ENCODE measurements around the gene WNT11. TPM values are rescaled to one million over a fixed set of nuclear protein-coding genes. Genes with fewer than 3 reads are reported as not detected.

Gene WNT11
- total RNA-seq, 4 donors from 2014 or later = 6.6 to 7.5 (median 6.9) TPM

DNA sequence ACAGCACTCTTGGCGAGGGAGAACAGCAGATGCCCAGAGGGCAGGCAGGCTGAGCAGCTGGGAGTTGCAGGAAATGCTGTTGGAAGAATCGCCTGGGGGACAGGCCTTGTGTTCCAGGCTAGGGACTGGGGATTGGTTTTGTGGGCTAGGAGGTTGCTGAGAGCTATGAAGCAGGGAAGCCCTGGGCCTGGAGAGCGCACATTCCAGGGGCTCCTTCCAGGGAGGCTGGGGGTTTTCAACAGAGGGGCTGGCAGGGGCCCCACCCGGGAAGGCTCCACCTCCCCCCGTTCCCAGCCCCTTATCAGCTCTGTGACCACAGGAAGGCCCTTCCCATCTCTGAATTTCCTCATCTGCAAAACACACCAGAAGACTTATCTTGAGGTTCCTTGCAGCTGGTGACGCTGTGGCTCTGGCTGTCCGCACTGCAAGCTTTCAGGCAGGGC, 21.7 kb downstream of the WNT11 start:
- no peak overlapping the region for H3K27ac ChIP-seq
- H3K9me3 ChIP-seq = no peaks in the 10 kb centered on the region
- no peaks in the 10 kb centered on the region for H3K4me1 ChIP-seq
- H3K36me3 ChIP-seq = no peaks in the 10 kb centered on the region
- no peak for TF ChIP-seq POLR2A (IDR thresholded peaks at IDR 0.05)
- TF ChIP-seq CTCF (IDR thresholded peaks at IDR 0.05) = no peak
- no peaks in the 10 kb centered on the region for H3K27me3 ChIP-seq
- H3K4me3 ChIP-seq = no peak overlapping the region
- DNase-seq = no peak

GRCh38 chr11:76181371-76181770, 24.9 kb downstream of the WNT11 start:
- TF ChIP-seq CTCF (IDR thresholded peaks at IDR 0.05) (no peak), POLR2A (IDR thresholded peaks at IDR 0.05) (no peak)
- Histone ChIP-seq H3K4me1 (no peaks in the 10 kb centered on the region), H3K27me3 (no peaks in the 10 kb centered on the region), H3K9me3 (no peaks in the 10 kb centered on the region), H3K4me3 (no peak overlapping the region), H3K27ac (no peak overlapping the region), H3K36me3 (no peaks in the 10 kb centered on the region)
- no peak for DNase-seq

DNA sequence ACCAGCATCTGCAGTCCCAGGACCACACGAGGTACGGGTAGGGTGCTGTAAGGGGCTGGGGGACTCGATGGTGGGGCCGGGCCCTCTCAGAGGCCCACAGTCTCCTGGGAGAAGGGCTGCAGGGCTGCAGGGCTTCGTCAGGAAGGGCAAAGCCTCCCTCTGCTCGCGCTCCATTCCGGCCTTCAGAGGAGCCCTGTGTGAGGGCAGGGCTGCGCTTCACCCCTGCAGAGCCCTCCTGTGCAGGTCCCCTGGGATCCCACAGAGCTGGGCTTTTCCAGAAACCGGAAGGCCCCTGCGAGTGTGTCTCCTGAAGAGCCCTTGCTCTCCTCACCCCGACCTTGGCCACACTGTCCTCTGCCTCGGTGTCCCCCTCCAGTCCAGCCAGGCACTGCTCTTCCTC, 27.2 kb downstream of the WNT11 start:
- H3K27ac ChIP-seq = no peak overlapping the region
- no peaks in the 10 kb centered on the region for H3K4me1 ChIP-seq
- H3K9me3 ChIP-seq = no peaks in the 10 kb centered on the region
- no peak overlapping the region for H3K4me3 ChIP-seq
- no peak for DNase-seq
- TF ChIP-seq CTCF (IDR thresholded peaks at IDR 0.05) (no peak), POLR2A (IDR thresholded peaks at IDR 0.05) (no peak)
- H3K36me3 ChIP-seq = no peaks in the 10 kb centered on the region
- H3K27me3 ChIP-seq = no peaks in the 10 kb centered on the region

GRCh38 chr11:76177250-76177686, 29.0 kb downstream of the WNT11 start:
- Histone ChIP-seq H3K9me3 (no peaks in the 10 kb centered on the region), H3K27ac (no peak overlapping the region), H3K36me3 (no peaks in the 10 kb centered on the region), H3K4me3 (no peak overlapping the region), H3K27me3 (no peaks in the 10 kb centered on the region), H3K4me1 (no peaks in the 10 kb centered on the region)
- no peak for DNase-seq
- no peak for TF ChIP-seq CTCF (IDR thresholded peaks at IDR 0.05)
- TF ChIP-seq POLR2A (IDR thresholded peaks at IDR 0.05) = no peak

DNA sequence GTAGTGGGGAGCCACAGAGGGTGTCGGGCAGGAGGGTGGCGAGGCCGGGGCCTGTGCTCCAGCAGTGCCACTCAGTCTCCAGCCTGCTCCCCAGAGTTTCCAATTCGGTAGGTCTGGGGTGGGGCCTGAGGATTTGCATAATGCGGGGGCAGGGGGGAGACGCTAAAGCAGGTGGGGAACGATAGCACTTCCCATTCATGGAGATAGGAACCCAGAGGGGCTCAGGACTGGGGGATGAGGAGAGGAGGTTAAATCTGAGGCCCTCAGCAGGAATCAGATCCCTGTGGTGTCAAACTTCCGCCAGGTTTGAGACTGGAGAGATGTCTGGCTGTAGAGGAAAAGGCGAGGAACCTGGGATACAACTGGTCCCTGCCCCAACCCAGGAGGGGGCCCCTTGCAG, 29.8 kb downstream of the WNT11 start:
- Histone ChIP-seq H3K27ac (no peak overlapping the region), H3K4me1 (no peaks in the 10 kb centered on the region), H3K9me3 (no peaks in the 10 kb centered on the region), H3K36me3 (no peaks in the 10 kb centered on the region), H3K4me3 (no peak overlapping the region), H3K27me3 (no peaks in the 10 kb centered on the region)
- DNase-seq = no peak
- no peak for TF ChIP-seq POLR2A (IDR thresholded peaks at IDR 0.05)
- TF ChIP-seq CTCF (IDR thresholded peaks at IDR 0.05) = no peak

- Histone ChIP-seq H3K27ac (no peak overlapping the region), H3K27me3 (no peaks in the 10 kb centered on the region), H3K36me3 (no peaks in the 10 kb centered on the region), H3K4me1 (no peaks in the 10 kb centered on the region), H3K4me3 (no peak overlapping the region), H3K9me3 (no peaks in the 10 kb centered on the region)
- TF ChIP-seq POLR2A (IDR thresholded peaks at IDR 0.05) (no peak), CTCF (IDR thresholded peaks at IDR 0.05) (no peak)
- no peak for DNase-seq
These were observed 30.5 kb downstream of the WNT11 start for GRCh38 chr11:76175783-76176182.
